ENCODE data around the gene NLGN1. TPM values are rescaled to one million over a fixed set of nuclear protein-coding genes. Genes with fewer than 3 reads are reported as not detected.

The NLGN1 gene
- total RNA-seq, 1 experiment from 2014 or later = 5.2 TPM

- DNase-seq = no peak
- no peak overlapping the region for H2AFZ ChIP-seq (ENCODE audit: low read length)
- H3K79me2 ChIP-seq (ENCODE audit: insufficient read depth, low read length) = no peaks in the 10 kb centered on the region
- no peaks in the 10 kb centered on the region for H3K27me3 ChIP-seq (ENCODE audit: insufficient read depth, low read length)
- no peak for TF ChIP-seq CTCF (conservative IDR thresholded peaks at IDR 0.05)
- H4K91ac ChIP-seq (ENCODE audit: insufficient read length, low read depth, low read length) = no peak overlapping the region
- H2BK12ac ChIP-seq (ENCODE audit: insufficient read length, low read depth, low read length) = no peak overlapping the region
- no peak overlapping the region for H3K56ac ChIP-seq (ENCODE audit: insufficient read length, low read depth, low read length)
- peaks cover 0 to 3% of the 10 kb centered on the region in 2 experiments; a peak in 3 of 5 replicates for H3K9me3 Mint-ChIP-seq
- H3T11ph ChIP-seq (ENCODE audit: low read length) = no peak overlapping the region
- no peak overlapping the region for H3K4ac ChIP-seq (ENCODE audit: low read depth, low read length)
- peaks cover 7% of the 10 kb centered on the region for H3K23me2 ChIP-seq (ENCODE audit: insufficient read length, low read depth, low read length, poor library complexity, severe bottlenecking)
- no peak overlapping the region for H2BK20ac ChIP-seq (ENCODE audit: low read depth, low read length, poor library complexity, severe bottlenecking)
- no peaks in the 10 kb centered on the region for H3K79me1 ChIP-seq (ENCODE audit: insufficient read depth, low read depth, low read length, poor library complexity, severe bottlenecking)
- no peak overlapping the region for H2BK5ac ChIP-seq (ENCODE audit: insufficient read length, low read length)
- no peak overlapping the region for H3K27ac ChIP-seq (ENCODE audit: insufficient read length, low read depth, low read length)
- no peak overlapping the region for H3K4me3 Mint-ChIP-seq
- no peaks in the 10 kb centered on the region for H4K20me1 ChIP-seq (ENCODE audit: control insufficient read depth, insufficient read depth, insufficient read length)
- H3K36me3 Mint-ChIP-seq (ENCODE audit: insufficient read depth in 1 of 3, low read depth in 3 of 3) = peaks cover 6 to 11% (median 9%) of the 10 kb centered on the region in 3 experiments; a peak in 6 of 7 replicates
- H3K9ac ChIP-seq (ENCODE audit: extremely low read depth, insufficient read length, low read length) = no peak overlapping the region
- no peak overlapping the region for H2BK120ac ChIP-seq (ENCODE audit: low read depth, low read length, poor library complexity, severe bottlenecking)
- H3K27me3 Mint-ChIP-seq (ENCODE audit: low read depth) = peaks cover 4% of the 10 kb centered on the region
- no peak overlapping the region for H2AK5ac ChIP-seq (ENCODE audit: insufficient read length, low read length)
- no peak overlapping the region for H2BK15ac ChIP-seq (ENCODE audit: low read depth, low read length)
- no peak overlapping the region for H4K5ac ChIP-seq (ENCODE audit: insufficient read length, low read depth, low read length)
- peaks cover 21% of the 10 kb centered on the region in 2 experiments for H3K4me1 Mint-ChIP-seq
- no CpG with 5 or more reads among the region's 1 CpG for WGBS (ENCODE audit: extremely low coverage, insufficient read length, low lambda C conversion rate)
- H3K4me1 ChIP-seq (ENCODE audit: insufficient read depth, low read length) = no peaks in the 10 kb centered on the region
- no peak overlapping the region for H3K14ac ChIP-seq (ENCODE audit: insufficient read depth, low read length)
- no peak overlapping the region for H3K18ac ChIP-seq (ENCODE audit: insufficient read length, low read depth, low read length)
- H3K9me3 ChIP-seq (ENCODE audit: control insufficient read depth, low read depth, low read length) = no peaks in the 10 kb centered on the region
- no peak overlapping the region for H4K8ac ChIP-seq (replicated peaks; ENCODE audit: insufficient read length, low read depth, low read length)
- H3K4me2 ChIP-seq (ENCODE audit: insufficient read depth, insufficient read length, low read length) = no peak overlapping the region
- H3K27ac Mint-ChIP-seq = no peak overlapping the region
- H3K23ac ChIP-seq (ENCODE audit: insufficient read length, low read depth, low read length) = no peak overlapping the region
Observed at GRCh38 chr3:173589116-173589515, 191.6 kb downstream of the NLGN1 start.

Data from H9 (cell line).